NCI-H2029 treated with DMSO at 0.1 percent for 48 hours (cell line): ENCODE data around the gene TAP2.

Source experiments
- DNase-seq: peaks from one replicate; lab custom pipeline; 2025; lab: John Stamatoyannopoulos, UW

Gene TAP2

DNA sequence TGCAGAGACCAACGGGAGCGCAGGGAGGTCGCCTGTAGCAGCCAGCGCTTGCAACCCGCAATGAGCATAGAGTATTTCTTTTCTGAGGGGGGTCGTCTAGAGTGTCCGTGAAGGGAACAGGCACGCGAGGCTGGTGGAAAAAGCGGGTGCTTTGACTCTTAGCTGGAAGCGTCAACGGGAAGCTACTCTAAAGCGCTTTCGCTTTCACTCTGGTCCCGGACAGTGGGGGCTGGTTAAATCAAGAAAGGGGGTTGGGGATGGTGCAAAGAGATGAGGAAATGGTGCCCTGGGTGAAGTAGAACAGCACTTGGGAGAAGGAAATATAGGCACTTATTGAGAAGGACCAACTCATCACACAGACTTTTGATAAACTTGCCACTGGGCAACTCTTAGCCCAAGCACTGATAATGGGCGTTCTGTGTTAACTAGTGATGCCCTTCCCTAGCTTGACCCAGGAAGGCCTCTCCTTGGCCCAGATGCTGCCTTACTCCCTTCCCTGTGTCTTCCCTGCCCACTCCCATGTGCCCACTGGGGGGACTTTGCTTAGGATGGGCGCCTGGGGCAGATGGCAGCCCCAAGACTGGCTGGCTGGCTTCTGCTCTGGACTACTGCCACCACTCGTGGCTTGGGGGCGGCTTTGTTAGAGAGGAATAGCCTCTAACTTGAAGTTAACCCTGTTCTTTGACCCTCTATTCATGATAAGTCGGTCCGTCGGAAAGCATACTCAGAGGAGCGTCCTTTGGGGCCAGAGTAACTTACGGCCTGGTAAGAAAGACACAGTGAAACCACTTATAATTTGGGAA lies 16.0 kb upstream of the TAP2 start:
- no peak for DNase-seq

DNA sequence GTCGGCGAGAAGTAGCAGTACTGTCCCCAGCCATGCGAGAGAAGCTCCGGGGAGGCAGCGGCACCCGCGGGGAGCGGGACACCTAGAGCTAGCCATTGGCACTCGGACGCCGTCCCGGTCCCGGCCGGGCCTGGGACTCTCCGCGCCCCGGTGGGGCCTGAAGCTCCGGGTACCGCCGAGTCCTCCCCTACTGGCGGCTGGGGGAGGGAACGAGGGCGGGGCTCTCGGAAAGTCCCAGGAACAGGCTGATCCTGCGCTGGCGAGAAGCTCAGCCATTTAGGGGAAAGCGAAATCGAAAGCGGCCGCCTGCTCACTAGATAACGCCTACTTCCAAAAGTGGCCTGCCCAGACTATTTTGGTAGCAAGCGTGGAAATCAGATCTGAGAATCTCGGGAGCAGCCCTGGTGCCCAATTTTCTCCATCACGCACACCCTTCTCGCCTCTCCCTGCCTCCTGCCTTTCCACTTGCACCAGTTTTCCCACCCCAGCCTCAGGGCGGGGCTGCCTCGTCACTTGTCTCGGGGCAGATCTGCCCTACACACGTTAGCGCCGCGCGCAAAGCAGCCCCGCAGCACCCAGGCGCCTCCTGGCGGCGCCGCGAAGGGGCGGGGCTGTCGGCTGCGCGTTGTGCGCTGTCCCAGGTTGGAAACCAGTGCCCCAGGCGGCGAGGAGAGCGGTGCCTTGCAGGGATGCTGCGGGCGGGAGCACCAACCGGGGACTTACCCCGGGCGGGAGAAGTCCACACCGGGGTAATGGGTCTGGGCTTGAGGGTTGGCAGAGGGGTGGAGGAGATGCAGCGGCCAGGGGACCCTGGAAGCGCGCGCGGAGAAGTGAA lies 15.2 kb upstream of the TAP2 start, which contains the start of the genes PSMB9 and TAP1:
TSS of gene PSMB9 (plus strand) at position 652 of the 835 bp plus-strand sequence. CDS start at position 690, 38 bp downstream.
TSS of gene TAP1 (minus strand) at position 164 of the 835 bp plus-strand sequence. CDS start at position 96, 68 bp downstream.
- DNase-seq = peak; percentile 58

DNA sequence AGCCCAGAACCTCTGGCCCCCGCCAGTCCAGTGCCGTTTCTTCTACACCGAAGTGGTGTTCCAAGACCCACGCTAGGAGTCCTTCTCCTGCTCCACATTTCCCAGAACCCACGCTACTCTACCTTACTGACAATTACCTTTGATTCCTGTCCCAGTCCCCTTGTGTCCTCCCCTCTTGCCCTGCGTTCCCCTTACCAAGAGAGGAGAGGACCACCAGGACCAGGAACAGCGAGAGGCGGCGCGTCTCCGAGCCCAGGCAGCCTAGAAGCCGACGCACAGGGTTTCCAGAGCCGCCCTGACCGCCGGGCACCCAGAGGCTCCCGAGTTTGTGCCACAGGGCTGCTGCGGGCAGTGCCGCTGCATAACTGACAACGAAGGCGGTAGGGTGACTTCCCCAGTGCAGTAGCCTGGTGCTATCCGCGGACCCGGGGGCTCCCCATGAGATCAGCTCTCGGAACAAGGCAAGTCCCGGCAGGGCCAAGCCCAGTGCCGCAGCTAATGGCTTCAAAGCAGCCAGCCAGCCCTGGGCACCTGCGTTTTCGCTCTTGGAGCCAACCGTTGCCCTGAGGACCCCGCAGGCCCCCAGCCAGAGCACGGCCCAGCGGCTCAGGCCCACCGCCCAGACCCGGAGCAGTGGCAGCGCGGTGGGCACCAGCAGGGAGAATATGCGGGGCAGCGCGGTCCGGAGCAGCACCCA lies 14.5 kb upstream of the TAP2 start:
- DNase-seq = no peak

DNA sequence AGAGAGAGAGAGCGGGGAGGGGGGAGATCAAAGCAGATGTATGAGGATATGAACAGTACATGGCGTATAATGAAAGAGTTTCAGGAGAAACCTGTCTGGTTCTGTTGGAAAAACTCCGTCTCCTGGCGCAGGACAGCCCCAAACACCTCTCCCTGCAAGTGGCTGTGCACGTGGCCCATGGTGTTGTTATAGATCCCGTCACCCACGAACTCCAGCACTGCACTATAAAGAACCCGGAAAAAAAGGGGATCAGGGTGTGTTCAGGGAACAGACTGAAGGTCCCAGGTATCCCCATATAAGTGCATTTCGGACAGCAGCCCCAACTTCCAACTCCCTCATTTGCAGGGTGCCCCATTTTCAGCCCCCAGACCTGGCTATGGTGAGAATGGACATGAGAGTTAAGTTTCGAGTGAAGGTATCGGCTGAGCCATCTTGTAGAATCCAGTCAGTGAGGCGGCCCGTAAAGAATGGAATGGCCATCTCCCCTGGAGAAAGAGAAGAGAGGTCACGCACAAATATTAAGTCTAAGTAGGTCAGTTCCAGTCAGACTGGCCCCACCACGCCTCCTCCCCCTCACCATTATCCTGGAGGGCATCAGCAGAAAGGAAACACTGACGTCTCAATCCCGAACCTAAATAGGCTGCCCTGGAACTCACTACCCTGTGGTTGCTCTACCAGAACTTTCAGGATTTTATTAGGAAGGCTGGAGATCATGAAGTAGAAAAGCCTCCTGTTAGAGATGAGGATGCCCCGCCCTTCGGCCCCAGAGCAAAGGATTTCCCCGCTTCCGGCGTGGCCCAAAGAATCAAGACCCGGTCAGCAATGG lies 13.7 kb upstream of the TAP2 start:
- DNase-seq = no peak

DNA sequence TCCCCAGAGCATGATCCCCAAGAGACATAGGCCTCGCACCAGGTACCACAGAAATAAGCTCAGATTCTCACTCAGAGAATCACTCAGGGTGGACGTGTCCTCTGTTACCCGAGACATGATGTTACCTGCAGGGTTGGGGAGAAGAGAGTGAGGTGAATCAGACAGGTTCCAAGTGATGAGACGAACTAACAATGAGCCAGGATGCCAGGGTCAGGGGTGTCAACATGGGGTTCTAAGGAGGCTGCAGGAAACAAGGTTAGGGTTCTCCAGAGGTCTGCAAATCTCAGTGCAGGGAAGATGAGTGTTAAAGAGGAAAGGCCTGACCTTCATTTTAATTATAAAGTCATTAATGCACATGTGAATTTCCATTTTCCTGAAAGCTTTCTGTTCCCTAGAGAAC lies 12.5 kb upstream of the TAP2 start:
- no peak for DNase-seq

DNA sequence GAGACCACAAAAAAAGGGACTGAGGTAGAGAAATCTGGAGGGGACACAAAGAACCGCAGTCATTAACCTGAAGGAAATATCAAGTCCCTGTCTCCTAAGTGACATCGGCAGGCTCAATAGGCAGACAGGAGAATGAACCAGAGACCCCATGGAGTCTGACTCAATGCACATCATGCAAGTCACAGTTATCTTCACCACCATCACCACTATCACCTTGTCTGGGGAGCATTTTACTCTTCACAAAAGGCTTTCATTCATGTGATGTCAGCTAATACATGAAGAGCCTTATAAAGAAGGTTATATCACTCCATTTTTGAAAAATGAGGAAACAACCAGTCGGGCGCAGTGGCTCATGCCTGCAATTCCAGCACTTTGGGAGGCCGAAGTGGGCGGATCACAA lies 10.6 kb upstream of the TAP2 start:
- DNase-seq = no peak

DNA sequence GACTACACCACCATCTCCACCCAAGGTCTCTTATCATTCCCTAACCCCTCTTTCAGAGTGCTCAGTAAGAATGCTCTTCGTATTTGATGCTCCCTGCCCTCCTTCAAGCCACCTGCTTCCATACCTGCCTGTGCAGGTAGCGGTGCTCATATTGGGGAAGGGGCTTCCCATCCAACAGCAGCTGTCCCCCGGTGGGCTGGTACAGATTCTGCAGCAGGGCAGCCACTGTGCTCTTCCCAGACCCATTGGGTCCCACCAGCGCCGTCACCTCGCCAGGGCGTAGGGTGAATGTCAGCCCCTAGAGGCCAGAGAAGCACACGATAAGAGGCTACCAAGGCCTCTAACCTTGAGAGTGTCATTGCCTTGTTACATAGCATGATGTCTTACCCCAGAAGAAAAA lies 9.3 kb upstream of the TAP2 start:
- DNase-seq = no peak

DNA sequence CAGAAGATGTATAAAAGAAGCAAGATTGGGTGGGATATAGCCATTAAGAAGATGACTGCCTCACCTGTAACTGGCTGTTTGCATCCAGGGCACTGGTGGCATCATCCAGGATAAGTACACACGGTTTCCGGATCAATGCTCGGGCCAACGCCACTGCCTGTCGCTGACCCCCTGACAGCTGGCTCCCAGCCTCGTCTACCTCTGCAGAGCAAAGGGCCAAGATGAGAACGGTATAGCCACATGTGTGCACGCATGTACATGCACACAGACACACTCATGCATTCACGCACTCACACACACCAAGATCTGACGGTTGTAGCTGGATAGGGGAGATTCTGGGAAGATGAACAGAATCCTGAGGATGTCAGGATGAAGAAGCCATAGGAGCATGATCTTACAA lies 8.5 kb upstream of the TAP2 start:
- DNase-seq = no peak

DNA sequence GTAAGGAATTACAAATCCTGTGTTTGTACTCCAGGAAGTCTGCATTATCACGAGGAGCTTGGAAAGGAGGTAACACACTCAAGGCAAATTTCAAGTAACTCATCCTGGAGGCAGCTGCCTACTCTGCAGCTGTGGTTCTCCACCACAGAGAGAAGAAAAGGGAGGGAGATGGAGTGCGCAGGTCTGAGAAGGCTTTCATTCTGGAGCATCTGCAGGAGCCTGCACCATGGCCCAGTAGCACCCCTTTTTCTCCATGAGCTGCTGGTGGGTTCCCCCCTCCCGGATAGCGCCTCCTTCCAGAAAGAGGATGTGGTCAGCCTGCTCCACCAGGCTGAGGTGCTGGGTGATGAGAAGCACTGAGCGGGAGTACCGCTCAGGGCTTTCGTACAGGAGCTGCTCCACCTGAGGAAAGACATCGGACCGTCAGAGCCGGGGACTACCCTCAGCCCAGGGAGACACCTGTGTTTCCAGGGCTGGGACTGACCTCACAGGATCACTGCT lies 6.9 kb upstream of the TAP2 start:
- DNase-seq = no peak

DNA sequence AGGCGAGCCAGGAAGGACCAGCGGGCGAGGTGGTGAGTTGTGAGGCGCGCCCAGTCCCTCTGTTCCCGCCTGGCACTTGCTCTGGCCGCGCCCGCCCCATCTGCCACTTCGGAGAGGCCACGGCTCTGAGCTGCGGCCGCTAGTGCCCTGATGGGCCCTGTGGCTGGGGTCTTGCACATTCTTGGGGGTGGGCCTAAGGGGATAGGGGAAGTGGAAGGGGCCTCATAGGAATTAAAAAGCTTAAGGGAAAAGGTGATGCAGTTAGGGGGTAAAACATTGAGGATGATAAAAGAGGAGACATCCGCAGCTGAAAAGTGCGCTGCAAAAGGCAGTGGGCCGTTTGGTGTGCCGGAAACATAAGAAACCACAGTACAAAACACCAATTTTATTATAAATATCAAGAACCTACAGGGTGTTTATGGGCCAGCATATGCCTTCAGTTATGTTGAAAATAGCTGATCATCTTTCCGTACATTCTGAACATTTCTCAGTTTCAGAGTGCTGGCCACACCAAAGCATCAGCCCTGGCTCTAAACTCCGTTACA lies 6.4 kb upstream of the TAP2 start:
- DNase-seq = no peak

DNA sequence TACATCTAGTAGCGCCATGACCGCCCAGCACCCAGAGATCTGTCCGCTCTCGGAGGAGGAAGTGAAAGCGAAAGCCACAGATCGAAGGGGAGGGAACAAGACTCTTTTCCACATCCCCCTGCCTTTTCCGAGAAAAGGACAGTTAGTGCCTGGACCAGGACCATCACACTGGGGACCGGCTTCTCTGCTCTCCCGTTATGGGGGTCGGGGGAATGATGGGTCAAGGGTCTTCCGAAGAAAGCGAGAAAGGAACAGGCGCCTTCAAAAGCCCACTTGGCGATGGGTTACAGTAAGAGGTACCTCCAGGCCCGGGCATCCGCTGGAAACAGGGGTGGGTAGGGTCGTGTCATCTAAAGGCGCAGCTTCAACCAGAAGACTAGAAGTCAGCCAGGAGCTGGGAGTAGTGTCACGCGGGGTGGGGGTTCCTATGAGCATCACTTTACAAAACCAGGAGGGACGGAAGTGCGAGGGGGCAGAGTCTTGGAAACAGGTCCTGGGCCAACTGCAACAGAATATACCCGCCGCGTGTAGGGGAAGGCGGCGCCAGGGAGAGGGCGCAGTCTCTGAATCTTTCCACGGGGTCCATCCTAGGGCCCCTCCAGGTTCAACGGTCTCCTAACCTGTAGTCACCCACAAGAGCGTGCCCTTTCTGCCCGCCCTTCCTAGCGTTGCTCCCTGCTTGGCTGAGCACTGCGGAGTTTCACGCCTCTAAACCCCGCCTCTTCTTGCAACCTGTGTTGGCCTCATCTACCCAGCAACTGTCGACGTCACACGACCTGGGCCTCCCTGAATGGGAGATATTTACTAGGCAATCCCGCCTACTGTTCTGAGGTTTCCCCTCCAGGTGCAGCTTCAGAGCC lies 5.7 kb upstream of the TAP2 start, which contains the start of gene PSMB8:
TSS of gene PSMB8 (minus strand) at position 69 of the 860 bp plus-strand sequence. CDS start at position 18, 51 bp downstream.
- DNase-seq = peak; percentile 94

DNA sequence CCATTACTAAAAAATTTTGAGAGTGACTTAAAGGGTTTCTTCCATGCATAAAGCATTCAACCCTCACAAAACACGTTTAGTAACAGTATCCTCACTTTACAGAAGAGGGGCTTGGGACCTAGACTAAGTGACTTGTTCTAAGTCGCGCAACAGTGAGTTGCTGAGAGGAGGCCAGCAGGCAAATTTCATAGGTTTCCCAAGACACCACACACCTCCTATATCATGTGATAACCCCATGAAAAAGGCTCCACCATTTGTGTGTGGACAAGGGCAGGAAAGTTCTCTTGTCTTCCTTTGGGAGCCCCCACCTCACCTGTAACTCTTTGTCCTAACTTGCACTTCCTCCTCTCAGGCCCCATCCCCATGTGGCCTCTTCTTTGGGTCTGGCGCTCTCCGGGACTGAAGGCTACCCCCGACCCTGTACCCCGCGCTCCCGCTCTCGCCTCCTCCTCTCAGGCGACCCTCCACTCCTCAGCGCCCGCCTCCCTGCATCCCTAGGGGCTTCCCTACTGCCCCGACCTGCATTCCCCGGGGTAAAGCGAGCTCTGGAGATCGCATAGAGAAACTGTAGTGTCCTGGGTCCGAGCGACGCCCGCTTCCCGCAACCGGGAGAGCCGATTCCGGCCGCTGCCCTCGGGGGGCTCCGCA lies 4.9 kb upstream of the TAP2 start:
- DNase-seq = no peak

DNA sequence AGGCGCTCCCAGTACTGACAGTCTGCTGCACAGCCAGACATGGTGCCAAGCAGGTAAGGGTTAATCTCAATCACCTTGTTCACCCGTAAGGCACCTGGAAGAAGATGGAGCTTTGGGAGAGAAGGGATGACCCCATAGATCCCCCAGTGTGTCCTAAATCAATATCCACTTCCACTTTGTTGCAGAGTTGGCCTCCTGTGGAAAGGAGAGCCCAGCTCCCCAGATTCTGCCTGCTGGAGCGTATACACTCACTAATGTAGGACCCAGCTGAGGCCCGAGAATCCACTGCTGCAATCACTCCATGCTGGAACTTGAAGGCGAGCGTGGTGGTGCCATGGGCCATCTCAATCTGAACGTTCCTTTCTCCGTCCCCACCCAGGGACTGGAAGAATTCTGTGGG lies 4.2 kb upstream of the TAP2 start:
- DNase-seq = no peak

DNA sequence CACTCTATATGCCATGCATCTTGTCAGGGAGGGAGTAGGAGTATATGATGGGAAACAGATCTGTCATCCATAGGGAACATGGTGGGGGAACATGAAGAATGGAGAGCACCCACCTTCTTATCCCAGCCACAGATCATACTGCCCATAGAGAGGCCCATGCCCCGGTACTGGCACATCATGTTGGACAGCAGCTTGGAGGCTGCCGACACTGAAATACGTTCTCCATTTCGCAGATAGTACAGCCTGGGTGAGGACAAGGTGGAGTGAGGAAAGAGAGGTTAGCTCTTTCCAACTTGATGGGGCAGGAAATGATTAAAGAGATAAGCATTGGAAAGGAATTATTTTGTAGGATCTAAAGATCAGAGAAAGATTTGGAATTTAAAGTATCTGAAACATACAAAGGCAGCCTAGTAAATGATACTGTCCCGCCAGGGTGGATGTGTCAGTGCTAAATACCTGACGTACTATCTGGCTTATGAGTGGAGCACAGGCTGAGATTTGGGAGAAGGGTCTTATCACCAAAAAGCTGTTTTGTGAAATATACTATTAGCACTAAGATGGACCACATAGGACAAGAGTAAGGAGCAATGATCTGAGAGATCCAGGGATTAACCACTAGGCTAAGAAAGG lies 3.6 kb upstream of the TAP2 start:
- DNase-seq = no peak

DNA sequence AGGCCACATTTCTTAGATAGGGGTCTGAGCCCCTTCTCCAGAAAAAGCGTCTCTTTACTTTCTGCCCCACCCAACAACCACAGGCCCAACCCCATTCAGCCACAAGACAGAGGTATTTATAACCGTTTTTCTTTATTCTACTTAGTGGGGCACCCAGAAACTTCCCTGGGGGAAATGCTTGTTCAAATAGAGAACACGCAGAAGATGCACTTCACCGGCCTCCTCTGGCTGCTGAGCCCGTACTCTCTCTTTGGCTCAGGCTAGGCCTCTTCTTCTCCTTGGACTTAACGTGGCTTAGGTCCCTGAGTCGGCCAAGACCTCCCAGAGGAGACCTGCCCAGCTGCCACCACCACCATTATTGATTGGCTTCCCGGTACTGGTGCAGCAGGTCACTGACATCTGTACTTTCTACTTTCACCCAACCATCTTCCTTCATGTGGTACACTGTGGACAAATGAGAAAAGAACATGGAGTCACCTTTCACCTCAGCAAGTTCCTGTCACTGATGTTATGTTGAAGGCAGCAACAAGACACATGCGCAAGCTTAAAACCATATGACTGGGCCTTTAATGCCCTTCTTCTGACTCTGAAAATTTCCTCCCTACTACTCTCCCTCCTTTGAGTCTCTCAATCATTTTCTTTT lies 2.2 kb upstream of the TAP2 start:
- no peak for DNase-seq

DNA sequence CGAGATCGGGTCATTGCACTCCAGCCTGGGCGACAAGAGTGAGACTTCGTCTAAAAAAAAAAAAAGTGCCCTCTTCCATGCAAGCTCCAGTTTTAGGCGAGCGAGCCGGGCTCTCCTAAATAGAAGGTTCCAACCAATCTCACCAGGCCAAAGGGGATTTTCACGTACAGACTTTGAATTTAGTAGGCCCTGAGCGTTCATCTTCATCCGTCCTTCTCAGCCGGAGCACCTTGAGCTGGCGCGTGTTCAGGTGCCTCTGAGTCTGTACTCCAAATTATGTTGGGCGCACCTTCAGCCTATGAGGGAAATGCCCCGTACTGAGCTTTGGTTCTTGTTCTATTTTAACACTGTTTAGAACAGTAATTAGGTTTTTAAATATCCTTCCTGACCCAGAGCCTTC lies 817 bp upstream of the TAP2 start:
- DNase-seq = no peak

DNA sequence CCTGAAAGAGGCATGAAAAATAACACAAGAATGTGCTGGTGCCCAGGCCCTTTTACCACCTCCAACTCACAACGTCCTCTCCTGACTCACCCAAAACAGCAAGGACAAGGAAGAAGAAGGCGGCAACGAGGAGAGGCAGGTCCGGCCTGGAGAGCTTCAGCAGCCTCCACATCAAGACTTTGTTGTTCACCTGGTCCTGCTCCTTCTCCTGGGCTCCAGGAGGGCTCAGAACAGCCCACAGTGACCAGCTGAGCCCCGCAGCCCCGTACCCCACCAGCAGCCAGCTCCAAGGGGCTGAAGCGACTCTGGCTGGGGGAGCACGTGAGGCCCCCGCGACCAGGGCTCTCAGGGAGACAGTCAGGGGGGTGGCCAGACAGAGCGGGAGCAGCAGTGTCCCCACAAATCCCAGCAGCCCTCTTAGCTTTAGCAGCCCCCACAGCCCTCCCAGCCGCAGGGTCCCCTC lies 857 bp downstream of the TAP2 start:
- DNase-seq = no peak

DNA sequence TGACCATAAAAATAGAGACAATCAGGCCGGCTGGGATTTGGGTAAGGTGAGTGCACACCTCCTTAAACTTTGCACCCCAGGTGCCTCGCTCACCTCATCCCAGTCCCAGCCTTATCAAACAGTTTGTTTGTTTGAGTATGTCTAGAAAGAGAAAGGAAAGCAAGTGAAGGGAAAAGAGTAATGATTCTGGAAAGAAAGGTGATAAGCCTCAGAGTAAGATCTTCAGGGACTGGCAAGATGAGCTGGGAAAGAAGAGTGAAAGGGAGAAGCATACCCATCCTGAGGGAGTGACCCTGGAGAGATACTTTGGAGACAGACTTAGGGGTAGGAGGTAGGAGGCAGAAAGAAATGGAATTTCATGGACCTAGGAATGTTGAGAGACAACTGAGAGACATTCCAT lies 1.7 kb downstream of the TAP2 start:
- DNase-seq = no peak
